GM15510 (cell line): Measurements from ENCODE around the gene ZBTB1.

Source experiments
- POLR2A ChIP-seq: IDR thresholded peaks from 3 replicates; pipeline ENCODE4 v1.6.1; 2011; ENCODE audit warnings: borderline replicate concordance; ENCODE audit not compliant: insufficient read length; ENCODE audit errors: extremely low read depth

ZBTB1 gene

GRCh38 chr14:64504310-64504896, at the start of gene ZBTB1:
TSS of gene ZBTB1 (plus strand) at chr14:64504770. CDS start at chr14:64521505, 16,735 bp downstream.
- peak; percentile 70 for TF ChIP-seq POLR2A

- TF ChIP-seq POLR2A: no peak
Observed at GRCh38 chr14:64459405-64460136, 45.0 kb upstream of the ZBTB1 start.

- no peak for TF ChIP-seq POLR2A
Observed at GRCh38 chr14:64461221-64461620, 43.3 kb upstream of the ZBTB1 start.

- TF ChIP-seq POLR2A: no peak
Observed at GRCh38 chr14:64463195-64463594, 41.4 kb upstream of the ZBTB1 start.

- TF ChIP-seq POLR2A: no peak
Observed at GRCh38 chr14:64463873-64464272, 40.7 kb upstream of the ZBTB1 start.

- TF ChIP-seq POLR2A: no peak
Observed at GRCh38 chr14:64464651-64465050, 39.9 kb upstream of the ZBTB1 start.

- TF ChIP-seq POLR2A: peak; percentile 57
Observed at GRCh38 chr14:64465191-64465822, 39.3 kb upstream of the ZBTB1 start, which contains the start of gene AKAP5. TSS of gene AKAP5 (plus strand) at chr14:64465499. CDS start at chr14:64468395, 2,896 bp downstream.

- no peak for TF ChIP-seq POLR2A
Observed at GRCh38 chr14:64465831-64466554, 38.6 kb upstream of the ZBTB1 start.

GRCh38 chr14:64467101-64467500, 37.5 kb upstream of the ZBTB1 start:
- no peak for TF ChIP-seq POLR2A

GRCh38 chr14:64467566-64467965, 37.0 kb upstream of the ZBTB1 start:
- no peak for TF ChIP-seq POLR2A

- no peak for TF ChIP-seq POLR2A
Observed at GRCh38 chr14:64468451-64468850, 36.1 kb upstream of the ZBTB1 start.

- no peak for TF ChIP-seq POLR2A
Observed at GRCh38 chr14:64474041-64474440, 30.5 kb upstream of the ZBTB1 start.

GRCh38 chr14:64474698-64475097, 29.9 kb upstream of the ZBTB1 start:
- TF ChIP-seq POLR2A: no peak

GRCh38 chr14:64475585-64476273, 28.8 kb upstream of the ZBTB1 start:
- TF ChIP-seq POLR2A: no peak
